HG03139 (cell line): ENCODE data around the gene NAA16.
"Not testable (repeated sequence)": the region's sequence is repeated elsewhere in the genome, so short reads cannot be mapped to it uniquely, and the experiment has no call there.

Source experiments
- ATAC-seq: cut with Tn5 transposase; IDR thresholded peaks from one replicate; pipeline ENCODE4 v1.9.1; 2021; ENCODE audit not compliant: unreplicated experiment

The NAA16 gene

DNA sequence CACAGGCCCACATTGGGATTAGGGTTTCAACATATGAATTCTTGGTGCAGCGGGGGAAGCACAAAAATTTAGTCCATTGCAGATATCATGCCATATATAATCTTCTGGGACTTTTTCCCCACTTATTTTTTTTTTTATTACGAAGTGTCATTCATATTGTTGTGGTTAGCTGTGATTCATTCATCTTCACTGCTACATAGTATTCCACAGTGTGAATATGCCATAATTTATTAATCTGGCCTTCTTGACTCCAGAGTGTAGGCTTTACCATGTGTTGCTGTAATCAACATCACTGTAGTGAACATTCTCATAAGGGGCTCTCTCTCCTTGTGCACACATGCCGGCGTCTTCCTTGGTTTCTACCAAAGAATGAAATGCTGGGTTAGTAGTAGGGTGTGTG is 92.9 kb downstream of the NAA16 start:
- no peak for ATAC-seq

DNA sequence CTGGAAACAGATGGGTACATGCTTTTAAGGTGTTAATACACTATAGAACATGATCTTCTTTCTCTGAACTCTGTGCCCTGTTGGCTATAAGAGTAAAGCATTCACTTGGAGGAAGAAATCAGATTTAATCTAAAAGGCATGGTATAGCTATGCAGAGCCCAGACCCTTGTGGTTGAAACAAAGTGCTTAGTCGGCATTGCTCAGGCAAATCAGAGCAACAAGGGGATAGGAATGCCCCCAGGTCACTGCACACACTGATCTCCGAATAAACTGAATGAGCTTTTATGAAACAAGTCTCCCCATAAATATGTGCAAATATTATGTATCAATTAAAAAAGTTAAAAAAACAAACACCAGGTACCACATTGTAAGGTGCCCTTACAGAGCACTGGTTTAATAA is 94.3 kb downstream of the NAA16 start:
- no peak for ATAC-seq

DNA sequence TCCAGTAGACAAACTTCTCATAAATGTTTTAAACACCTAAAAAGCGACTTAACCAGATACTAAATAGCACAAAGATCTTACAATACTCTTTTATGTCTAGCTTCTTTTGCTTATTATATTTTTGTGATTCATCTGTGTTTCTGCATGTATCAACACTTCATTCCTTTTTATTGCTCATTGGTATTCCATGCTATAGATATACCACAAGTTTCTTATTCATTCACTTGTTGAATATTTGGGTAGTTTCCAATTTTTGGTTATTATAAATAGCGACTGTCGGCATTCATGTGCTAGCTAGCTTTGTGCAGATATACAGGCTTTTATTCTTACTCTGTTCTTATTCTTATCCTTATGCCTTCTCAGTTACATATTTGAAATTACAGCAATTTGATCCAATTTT is 96.3 kb downstream of the NAA16 start:
- ATAC-seq, result no peak

DNA sequence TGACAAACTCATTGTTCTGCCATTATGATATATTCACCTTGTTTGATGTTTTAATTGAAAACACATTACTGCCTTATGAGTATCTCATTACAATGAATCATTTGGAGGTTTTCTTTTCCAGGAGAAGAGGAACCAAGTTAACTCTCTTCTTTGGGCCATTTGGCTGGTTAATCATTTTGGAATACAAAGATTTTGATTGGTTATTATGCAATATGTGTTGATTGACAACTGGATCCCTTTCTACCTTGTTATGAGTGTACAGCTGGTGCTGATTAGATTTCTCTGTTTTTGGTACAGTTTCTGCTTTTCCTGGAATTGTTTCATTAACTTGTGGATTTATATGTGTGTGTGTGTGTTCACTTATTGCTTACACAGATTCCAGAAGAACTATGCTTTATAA is 97.1 kb downstream of the NAA16 start:
- no peak for ATAC-seq

DNA sequence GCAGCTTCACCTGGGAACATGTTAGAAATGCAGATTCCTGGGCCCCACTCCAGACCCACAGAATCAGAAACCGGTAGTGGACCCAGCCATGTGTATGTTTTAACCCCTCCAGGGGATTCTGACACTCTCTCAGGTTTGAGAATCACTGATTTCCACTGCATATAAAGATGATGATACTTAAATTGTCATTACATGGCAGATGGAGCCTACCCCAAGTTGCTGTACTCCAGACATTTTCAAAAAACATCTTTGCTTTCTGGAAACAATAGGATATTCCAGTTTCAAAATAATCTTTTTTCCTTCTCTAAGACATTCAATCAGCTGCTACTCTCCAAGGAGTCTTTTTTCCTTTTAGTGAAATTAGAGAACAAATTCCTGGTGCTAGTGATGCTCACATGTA is 97.7 kb downstream of the NAA16 start:
- ATAC-seq, result no peak

DNA sequence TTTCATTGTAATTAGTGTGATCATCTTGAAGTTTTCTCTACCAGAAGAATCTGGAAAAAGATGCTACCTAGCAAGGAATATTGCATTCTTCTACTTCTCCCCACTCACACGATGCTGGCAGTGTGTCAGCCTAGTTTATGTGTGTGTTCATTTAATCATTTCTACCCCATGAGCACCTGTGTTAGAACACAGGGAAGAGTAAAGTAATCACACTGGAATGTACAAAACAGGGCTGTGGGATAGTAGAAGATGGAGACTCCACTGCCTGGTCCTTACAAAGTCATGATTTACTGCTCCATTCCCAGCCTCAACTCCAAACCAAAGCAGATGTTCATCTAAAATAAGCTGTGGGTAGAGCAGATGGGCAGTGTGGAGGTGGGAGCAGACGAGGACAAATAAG is 98.5 kb downstream of the NAA16 start:
- no peak for ATAC-seq

DNA sequence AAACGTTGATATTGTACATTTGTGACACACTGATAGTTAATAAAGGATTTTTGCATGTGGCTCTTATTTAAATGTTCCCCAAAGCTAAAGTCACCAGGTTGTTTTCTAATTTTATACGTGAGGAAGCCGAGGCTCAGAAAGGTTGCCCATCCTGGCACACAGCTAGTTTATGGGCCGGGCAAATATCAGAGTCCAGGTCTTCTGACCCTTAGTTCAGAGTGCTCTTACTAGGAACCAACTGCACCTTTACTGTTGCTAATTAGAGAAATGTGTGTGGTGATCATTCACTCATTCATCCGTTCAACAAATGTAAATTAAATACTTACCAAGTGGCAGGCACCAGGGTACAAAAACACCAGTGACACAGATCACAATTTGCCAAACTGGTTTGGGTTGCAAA is 100.0 kb downstream of the NAA16 start:
- no peak for ATAC-seq

DNA sequence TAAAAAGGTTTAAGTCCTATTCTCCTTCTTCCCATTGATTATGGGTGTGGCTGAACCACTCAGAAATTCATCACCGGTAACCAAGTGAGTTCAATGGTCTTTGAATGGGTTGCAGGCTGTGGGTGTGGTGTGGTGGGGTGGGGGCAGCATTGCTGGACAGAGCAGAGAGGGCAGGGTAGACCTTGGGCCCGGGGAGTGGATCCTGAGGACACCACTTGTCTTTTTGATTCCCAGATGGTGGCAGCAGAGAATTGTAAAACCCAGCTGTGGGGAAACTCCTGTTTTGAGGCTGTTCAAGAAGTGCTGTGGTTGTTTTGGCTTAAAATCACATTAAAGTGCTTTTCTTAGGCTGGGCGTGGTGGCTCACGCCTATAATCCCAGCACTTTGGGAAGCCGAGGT is 100.5 kb downstream of the NAA16 start:
- ATAC-seq, result no peak

DNA sequence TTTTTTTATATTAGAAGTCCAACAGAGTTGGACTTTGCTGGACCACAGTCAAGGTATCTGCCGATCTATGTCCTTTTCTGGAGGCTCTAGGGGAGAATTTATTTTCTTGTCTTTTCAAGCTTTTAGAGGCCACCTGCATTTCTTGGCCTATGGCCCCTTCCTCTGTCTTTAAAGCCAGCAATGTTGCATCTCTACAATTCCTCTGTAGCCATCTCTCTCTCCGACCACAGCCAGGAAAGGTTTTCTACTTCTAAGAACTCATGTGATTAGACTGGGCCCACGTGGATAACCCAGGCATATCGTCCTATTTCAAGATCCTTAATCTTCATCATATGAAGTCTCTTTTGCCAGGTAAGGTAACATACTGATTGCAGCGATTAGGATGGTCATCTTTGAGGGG is 102.8 kb downstream of the NAA16 start:
- no peak for ATAC-seq

DNA sequence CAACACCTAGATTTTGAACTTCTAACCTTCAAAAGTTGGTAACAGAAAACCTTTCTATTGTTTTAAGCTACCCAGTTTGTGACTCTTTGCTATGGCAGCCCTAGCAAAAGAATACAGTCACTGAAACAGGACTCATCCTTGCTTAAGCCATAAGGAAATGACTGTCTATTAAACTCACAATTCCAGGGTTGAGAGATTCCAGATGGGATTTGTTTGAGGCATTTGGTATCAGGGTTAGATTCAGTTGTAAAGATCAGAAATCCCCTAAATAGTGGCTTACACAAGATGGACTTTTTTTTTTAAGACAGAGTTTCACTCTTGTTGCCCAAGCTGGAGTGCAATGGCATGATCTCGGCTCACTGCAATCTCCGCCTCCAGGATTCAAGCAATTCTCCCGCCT is 105.2 kb downstream of the NAA16 start:
- ATAC-seq, result no peak

DNA sequence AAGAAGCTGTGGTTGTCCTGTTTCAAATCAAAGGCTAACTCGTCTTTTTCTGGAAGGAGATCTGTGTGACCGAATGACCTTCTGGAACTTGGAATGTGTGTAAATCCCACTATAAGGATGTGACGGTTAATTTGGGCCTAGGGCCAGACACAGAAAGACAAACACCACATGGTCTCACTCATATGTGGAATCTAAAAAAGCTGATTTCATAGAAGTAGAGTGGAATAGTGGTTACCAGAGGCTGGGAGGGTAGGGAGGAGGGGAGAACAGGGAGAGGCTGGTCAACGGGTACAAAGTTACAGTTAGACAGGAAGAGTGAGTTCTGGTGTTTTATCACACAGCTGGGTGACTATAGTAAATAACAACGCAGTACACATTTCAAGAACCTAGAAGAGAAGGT is 107.0 kb downstream of the NAA16 start:
- ATAC-seq, result no peak

DNA sequence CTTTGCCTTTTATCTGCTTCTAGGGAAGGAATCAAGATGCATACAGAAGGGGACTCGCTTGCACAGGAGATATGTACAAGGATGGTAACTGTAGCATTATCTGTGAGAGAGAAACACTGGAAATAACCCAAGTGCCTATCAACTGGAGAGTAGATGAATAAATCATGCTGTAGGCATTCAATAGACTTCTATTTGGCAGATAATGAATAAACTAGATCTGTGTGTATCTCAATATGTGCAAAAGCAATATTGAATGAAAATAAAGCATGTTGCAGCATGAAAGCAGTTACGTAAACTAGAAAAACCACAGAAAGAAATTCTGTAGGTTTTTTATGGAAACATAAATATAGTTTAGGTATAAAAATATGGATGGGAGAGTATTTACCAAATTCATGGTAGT is 107.7 kb downstream of the NAA16 start:
- no peak for ATAC-seq

DNA sequence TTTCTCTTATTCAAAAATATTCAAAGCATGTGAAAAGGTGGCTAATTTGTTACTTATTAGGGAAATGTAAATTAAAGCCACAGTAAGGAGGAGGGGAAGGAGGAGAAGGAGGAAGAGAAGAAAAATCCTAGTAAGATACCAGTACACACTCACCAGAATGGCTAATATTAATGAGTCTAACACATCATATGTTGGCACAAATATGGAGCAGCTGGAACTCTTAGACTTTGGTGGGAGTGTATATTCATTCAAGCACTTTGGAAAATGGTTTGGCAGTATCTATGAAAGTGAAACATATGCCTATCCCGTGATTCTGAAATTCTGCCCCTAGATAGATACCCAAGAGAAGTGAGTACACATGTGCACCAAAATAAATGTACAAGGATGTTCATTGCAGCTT is 108.1 kb downstream of the NAA16 start:
- ATAC-seq, result no peak

DNA sequence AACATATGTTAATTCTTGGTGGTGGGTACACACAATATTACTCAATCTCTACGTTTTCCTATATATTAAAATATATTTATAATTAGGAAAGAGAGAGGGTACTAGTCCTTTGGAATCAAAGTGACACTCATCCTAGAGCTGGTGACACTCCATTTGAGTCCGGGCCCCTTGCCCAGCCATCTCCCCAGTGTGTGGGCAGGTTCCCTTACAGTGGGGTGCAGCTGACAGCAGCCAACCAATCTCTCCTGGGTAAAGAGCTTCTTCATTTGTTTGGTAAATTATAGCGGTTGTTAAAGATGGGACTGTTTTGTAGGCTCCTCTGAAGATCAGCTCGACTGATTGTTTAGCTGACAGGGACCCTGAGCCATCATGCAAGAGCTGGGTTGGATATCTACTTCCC is 109.1 kb downstream of the NAA16 start:
- no peak for ATAC-seq

DNA sequence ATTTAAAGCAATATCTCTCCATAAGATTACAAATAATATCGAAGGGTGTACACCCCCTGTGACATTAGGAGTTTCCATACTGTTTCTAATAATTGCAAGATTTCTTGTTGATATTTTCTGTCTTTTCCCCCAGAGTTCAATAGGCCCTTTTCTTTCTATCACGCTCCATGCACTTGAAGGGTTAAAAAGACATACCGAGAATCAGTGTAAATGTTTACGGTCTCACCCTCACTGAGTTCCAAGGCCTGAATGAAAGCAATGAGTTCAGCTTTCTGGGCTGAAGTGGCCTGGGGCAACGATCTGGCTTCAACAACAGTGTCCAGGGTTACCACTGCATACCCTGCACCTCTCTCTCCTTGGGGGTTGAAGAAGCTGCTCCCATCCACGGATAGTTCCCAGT is 110.3 kb downstream of the NAA16 start:
- not testable (repeated sequence) for ATAC-seq

DNA sequence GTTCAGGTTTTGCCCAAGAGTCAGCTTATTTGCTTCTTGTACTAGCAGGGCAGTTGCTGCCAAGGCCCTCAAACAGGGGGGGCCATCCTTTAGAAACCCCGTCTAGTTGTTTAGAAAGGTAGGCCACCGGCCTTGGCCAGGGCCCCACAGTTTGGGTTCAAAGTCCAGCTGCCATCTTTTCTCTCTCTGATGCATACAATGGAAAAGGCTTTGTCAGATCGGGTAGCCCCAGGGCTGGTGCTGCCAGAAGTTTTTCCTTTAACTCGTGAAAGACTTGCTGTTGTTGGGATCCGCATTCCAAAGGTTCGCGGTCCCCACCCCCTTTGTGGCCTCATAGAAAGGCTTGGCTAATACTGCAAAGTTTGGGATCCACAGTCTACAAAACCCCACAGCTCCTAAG is 110.9 kb downstream of the NAA16 start:
- ATAC-seq, result not testable (repeated sequence)

DNA sequence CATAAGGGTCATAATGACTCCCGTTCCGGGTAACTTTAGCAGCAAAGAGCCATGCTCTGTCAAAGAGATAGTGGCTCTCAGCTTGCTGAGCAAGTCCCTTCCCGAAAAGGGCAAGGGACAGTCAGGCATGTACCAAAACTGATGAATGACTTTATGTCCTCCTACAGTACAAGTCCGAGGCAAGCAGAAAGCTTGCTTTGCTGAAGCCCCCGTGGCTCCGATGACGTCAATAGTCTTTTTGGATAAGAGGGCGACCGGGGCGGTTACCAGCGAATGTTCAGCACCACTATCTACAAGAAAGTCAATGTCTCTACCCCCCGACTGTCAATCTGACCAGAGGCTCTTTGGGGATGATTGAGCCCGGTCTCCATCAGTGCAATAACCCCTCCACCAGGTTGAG is 112.2 kb downstream of the NAA16 start:
- not testable (repeated sequence) for ATAC-seq

DNA sequence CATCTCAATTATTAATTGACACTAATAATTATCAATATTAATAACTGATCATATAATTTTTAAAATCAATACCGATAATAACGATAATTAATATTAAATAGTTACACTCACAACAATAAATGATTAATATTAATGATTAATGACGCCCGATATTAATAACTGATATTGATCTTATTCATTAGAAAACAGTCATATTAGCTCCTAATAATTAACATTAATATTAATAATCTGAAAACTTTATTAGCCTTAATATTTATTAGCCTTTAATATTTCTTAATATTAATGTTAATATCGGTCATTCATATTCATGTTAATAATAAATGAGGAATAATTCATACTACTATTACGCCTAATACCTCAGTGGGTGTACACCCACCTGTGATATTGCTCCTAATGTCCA is 113.6 kb downstream of the NAA16 start:
- ATAC-seq, result not testable (repeated sequence)

DNA sequence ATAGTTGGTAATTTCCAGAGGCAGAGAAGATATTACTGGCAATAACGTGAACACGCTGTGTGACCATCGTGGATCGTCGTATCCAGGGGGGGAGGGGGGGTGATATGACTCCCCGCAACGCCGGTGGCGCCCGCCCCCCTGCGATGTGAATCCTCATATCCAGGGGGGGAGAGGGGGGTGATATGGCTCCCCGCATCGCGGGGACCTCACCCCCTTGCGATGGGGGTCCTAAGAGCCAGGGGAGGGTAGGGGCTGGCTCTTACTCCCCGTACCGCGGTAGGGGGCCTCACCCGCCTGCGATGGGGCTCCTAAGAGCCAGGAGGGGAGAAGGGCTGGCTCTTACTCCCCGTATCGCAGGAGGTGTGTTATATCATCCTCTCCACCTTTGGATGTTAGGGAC is 115.0 kb downstream of the NAA16 start:
- no peak for ATAC-seq
